Measurements from ENCODE around the gene CACNA1B. TPM values are rescaled to one million over a fixed set of nuclear protein-coding genes. Genes with fewer than 3 reads are reported as not detected.

CACNA1B gene
- total and polyA plus RNA-seq, 3 donors from 2014 or later, result 7.6 to 15.7 (median 11.0) TPM

GRCh38 chr9:137836151-137836830, 41.3 kb upstream of the CACNA1B start:
- Histone ChIP-seq H3K4me3 (no peak overlapping the region), H3K9me3 (no peaks in the 10 kb centered on the region), H3K27ac (no peak overlapping the region), H3K4me1 (no peaks in the 10 kb centered on the region), H3K27me3 (no peaks in the 10 kb centered on the region), H3K36me3 (ENCODE audit: low read depth, missing control alignments) (no peaks in the 10 kb centered on the region)
- no peak for DNase-seq
- WGBS, 2 donors, result 88 to 91% methylated on average over 27 to 28 of the region's 28 CpGs
- intact Hi-C loops (cut with DNase I; ENCODE audit: low total_unique reads), result no loop called here
- TF ChIP-seq POLR2A (IDR thresholded peaks at IDR 0.05), result no peak
- TF ChIP-seq, protein P1, sequence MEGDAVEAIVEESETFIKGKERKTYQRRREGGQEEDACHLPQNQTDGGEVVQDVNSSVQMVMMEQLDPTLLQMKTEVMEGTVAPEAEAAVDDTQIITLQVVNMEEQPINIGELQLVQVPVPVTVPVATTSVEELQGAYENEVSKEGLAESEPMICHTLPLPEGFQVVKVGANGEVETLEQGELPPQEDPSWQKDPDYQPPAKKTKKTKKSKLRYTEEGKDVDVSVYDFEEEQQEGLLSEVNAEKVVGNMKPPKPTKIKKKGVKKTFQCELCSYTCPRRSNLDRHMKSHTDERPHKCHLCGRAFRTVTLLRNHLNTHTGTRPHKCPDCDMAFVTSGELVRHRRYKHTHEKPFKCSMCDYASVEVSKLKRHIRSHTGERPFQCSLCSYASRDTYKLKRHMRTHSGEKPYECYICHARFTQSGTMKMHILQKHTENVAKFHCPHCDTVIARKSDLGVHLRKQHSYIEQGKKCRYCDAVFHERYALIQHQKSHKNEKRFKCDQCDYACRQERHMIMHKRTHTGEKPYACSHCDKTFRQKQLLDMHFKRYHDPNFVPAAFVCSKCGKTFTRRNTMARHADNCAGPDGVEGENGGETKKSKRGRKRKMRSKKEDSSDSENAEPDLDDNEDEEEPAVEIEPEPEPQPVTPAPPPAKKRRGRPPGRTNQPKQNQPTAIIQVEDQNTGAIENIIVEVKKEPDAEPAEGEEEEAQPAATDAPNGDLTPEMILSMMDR (IDR thresholded peaks at IDR 0.05), result no peak

GRCh38 chr9:137836831-137837241, 40.7 kb upstream of the CACNA1B start:
- no peaks in the 10 kb centered on the region for H3K4me1 ChIP-seq
- TF ChIP-seq POLR2A (IDR thresholded peaks at IDR 0.05), result no peak
- TF ChIP-seq, protein P1 (IDR thresholded peaks at IDR 0.05), result no peak
- intact Hi-C loops (cut with DNase I; ENCODE audit: low total_unique reads), result no loop called here
- WGBS, 2 donors, result 80 to 100% methylated on average over 1 to 12 of the region's 12 CpGs
- DNase-seq, result no peak
- H3K4me3 ChIP-seq, result no peak overlapping the region
- no peaks in the 10 kb centered on the region for H3K27me3 ChIP-seq
- no peaks in the 10 kb centered on the region for H3K9me3 ChIP-seq
- H3K27ac ChIP-seq, result no peak overlapping the region
- H3K36me3 ChIP-seq (ENCODE audit: low read depth, missing control alignments), result no peaks in the 10 kb centered on the region

- 89 to 92% methylated on average over 3 to 18 of the region's 20 CpGs for WGBS, 2 donors
- Histone ChIP-seq H3K9me3 (no peaks in the 10 kb centered on the region), H3K4me1 (no peaks in the 10 kb centered on the region), H3K36me3 (ENCODE audit: low read depth, missing control alignments) (no peaks in the 10 kb centered on the region), H3K4me3 (no peak overlapping the region), H3K27me3 (no peaks in the 10 kb centered on the region), H3K27ac (no peak overlapping the region)
- intact Hi-C loops (cut with DNase I; ENCODE audit: low total_unique reads), result no loop called here
- DNase-seq, result no peak
- TF ChIP-seq, protein P1 (IDR thresholded peaks at IDR 0.05), result no peak
- TF ChIP-seq POLR2A (IDR thresholded peaks at IDR 0.05), result no peak
These were observed 40.0 kb upstream of the CACNA1B start for GRCh38 chr9:137837345-137838278.

DNA sequence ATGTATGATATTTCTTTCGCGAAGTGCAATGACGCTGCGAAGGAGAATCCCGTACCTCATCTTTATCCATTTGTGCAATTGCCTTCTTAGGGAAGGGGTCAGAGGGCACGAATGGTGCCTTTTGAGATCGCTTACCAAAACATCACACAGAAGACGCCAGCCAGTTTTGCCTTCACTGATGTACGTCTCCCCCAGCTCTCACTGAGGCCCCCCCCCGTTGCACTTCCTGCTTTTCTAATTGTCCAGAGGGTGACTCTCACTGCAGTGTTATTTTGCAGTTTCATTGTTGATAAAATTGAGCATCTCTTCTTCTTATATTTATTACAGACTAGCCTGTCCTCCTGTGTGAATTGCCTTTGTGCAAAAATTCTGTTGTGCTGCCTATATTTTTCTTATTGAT, 39.0 kb upstream of the CACNA1B start:
- Histone ChIP-seq H3K4me3 (no peak overlapping the region), H3K4me1 (no peaks in the 10 kb centered on the region), H3K27me3 (no peaks in the 10 kb centered on the region), H3K9me3 (no peaks in the 10 kb centered on the region), H3K27ac (no peak overlapping the region), H3K36me3 (ENCODE audit: low read depth, missing control alignments) (no peaks in the 10 kb centered on the region)
- no peak for TF ChIP-seq POLR2A (IDR thresholded peaks at IDR 0.05)
- TF ChIP-seq, protein P1 (IDR thresholded peaks at IDR 0.05), result no peak
- 91 to 96% methylated on average over 10 of the region's 10 CpGs for WGBS, 2 donors
- intact Hi-C loops (cut with DNase I; ENCODE audit: low total_unique reads), result no loop called here
- DNase-seq, result no peak

Measured in testis (tissue), 3 donors.